ENCODE results near the gene LIG4. TPM values are rescaled to one million over a fixed set of nuclear protein-coding genes. Genes with fewer than 3 reads are reported as not detected.

LIG4 gene
- total and polyA plus RNA-seq, 2 experiments from 2014 or later = 5.3 to 19.2 TPM

DNA sequence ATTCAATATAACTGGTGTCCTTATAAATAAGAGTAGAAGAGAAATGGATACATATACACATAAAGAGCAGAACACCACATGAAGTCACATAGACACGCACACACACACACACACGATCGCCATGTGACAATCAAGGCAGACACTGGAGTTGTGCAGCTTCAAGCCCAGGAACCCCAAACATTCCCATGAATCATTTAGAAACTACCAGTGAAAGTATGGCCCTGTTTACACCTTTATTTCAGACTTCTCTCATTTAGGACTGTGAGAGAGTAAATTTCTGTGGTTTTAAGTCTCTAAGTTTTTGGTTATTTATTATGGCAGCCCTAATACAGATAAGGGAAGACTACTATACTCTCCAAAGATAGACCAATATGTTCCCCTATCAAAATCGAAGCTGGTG is 33.8 kb upstream of the LIG4 start:
- Histone ChIP-seq H3K79me2 (no peaks in the 10 kb centered on the region), H3K4me2 (no peak overlapping the region), H2AFZ (no peak overlapping the region), H3K27ac (no peak overlapping the region), H4K20me1 (ENCODE audit: insufficient read depth, poor library complexity, severe bottlenecking) (no peaks in the 10 kb centered on the region), H3K4me3 (no peak overlapping the region), H3K9me2 (replicated peaks; ENCODE audit: insufficient read depth) (no peaks in the 10 kb centered on the region), H3K4me1 (ENCODE audit: insufficient read depth) (no peaks in the 10 kb centered on the region), H3K9me3 (ENCODE audit: low read depth) (no peaks in the 10 kb centered on the region), H3K36me3 (replicated peaks; ENCODE audit: insufficient read depth, low read depth) (no peaks in the 10 kb centered on the region), H3K27me3 (no peaks in the 10 kb centered on the region)
- TF ChIP-seq EZH2 (IDR thresholded peaks at IDR 0.05; ENCODE audit: borderline replicate concordance) (no peak), EZH2phosphoT487 (IDR thresholded peaks at IDR 0.05; ENCODE audit: low read depth, severe bottlenecking, unreplicated experiment) (no peak)
- TF ChIP-seq, protein P1, sequence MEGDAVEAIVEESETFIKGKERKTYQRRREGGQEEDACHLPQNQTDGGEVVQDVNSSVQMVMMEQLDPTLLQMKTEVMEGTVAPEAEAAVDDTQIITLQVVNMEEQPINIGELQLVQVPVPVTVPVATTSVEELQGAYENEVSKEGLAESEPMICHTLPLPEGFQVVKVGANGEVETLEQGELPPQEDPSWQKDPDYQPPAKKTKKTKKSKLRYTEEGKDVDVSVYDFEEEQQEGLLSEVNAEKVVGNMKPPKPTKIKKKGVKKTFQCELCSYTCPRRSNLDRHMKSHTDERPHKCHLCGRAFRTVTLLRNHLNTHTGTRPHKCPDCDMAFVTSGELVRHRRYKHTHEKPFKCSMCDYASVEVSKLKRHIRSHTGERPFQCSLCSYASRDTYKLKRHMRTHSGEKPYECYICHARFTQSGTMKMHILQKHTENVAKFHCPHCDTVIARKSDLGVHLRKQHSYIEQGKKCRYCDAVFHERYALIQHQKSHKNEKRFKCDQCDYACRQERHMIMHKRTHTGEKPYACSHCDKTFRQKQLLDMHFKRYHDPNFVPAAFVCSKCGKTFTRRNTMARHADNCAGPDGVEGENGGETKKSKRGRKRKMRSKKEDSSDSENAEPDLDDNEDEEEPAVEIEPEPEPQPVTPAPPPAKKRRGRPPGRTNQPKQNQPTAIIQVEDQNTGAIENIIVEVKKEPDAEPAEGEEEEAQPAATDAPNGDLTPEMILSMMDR (IDR thresholded peaks at IDR 0.05; ENCODE audit: poor library complexity) = no peak
- DNase-seq (ENCODE audit: low spot score) = no peak
- WGBS (ENCODE audit: low lambda C conversion rate, missing lambda C conversion rate) = 74% methylated on average over 4 of the region's 4 CpGs

DNA sequence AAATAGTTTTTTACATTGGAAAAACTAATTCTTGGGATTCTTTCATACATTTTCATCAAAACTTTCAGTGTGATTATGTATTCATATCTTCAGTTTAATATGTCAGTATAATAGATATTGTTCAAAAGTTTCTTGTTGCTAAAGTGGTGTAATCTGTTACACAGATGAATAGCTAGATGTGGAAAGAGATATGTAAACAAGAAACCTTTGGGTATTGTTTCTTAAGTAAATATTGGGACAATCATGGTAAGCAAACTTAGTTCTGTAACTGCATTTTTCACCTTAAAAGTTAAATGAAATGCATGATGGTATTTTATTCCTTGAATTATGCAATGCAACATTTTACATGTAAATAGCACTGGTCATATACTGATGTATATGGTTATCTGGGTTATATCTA is 15.0 kb upstream of the LIG4 start:
- DNase-seq (ENCODE audit: low spot score) = no peak
- Histone ChIP-seq H3K4me1 (ENCODE audit: insufficient read depth) (peaks cover 13% of the 10 kb centered on the region), H3K9me2 (replicated peaks; ENCODE audit: insufficient read depth) (no peaks in the 10 kb centered on the region), H3K79me2 (peaks cover 66% of the 10 kb centered on the region), H3K9me3 (ENCODE audit: low read depth) (no peaks in the 10 kb centered on the region), H3K4me3 (no peak overlapping the region), H3K4me2 (no peak overlapping the region), H3K36me3 (replicated peaks; ENCODE audit: insufficient read depth, low read depth) (no peaks in the 10 kb centered on the region), H4K20me1 (ENCODE audit: insufficient read depth, poor library complexity, severe bottlenecking) (peaks cover 7% of the 10 kb centered on the region), H3K27ac (no peak overlapping the region), H2AFZ (no peak overlapping the region), H3K27me3 (no peaks in the 10 kb centered on the region)
- TF ChIP-seq, protein P1 (IDR thresholded peaks at IDR 0.05; ENCODE audit: poor library complexity) = no peak
- no peak for TF ChIP-seq EZH2phosphoT487 (IDR thresholded peaks at IDR 0.05; ENCODE audit: low read depth, severe bottlenecking, unreplicated experiment)
- no peak for TF ChIP-seq EZH2 (IDR thresholded peaks at IDR 0.05; ENCODE audit: borderline replicate concordance)

DNA sequence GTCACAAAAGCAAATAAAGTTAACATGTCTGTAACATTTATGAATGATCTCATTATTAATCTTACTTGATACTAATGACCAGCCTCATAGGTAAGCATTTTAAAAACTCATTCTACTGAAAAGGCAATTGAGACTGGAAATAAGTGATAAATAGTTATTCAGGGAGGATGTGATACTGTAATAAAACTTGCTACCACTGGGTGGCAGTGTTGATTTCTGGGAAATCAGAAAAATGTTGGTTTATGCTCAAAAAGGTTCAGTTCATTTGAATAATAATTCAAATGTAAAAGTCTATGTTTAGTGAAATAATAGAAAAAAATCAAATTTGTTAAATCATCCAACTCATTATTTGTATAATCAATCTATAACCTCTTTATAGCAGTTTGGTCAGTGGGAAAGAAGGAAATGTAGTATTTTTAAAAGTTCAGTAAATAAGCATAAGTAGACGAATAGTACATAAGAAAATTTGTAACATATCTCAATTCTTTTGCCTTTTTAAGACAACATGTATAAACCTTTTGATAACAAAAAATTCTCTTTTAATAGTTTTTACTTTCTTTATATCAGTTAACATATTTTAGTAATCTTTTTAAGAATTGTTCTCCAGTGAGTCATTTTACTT is 12.4 kb upstream of the LIG4 start:
- peak; percentile 35 for DNase-seq (ENCODE audit: low spot score)
- H3K4me2 ChIP-seq = no peak overlapping the region

More for the DNA sequence above, 12.4 kb upstream of the LIG4 start:
- Histone ChIP-seq H3K27me3 (no peaks in the 10 kb centered on the region), H3K9me3 (ENCODE audit: low read depth) (no peaks in the 10 kb centered on the region), H3K27ac (no peak overlapping the region), H4K20me1 (ENCODE audit: insufficient read depth, poor library complexity, severe bottlenecking) (peaks cover 7% of the 10 kb centered on the region), H3K4me3 (no peak overlapping the region), H3K79me2 (peaks cover 85% of the 10 kb centered on the region), H2AFZ (no peak overlapping the region), H3K4me1 (ENCODE audit: insufficient read depth) (peaks cover 18% of the 10 kb centered on the region), H3K36me3 (replicated peaks; ENCODE audit: insufficient read depth, low read depth) (no peaks in the 10 kb centered on the region), H3K9me2 (replicated peaks; ENCODE audit: insufficient read depth) (no peaks in the 10 kb centered on the region)
- 91% methylated on average over 1 of the region's 1 CpG for WGBS (ENCODE audit: low lambda C conversion rate, missing lambda C conversion rate)
- no peak for TF ChIP-seq EZH2 (IDR thresholded peaks at IDR 0.05; ENCODE audit: borderline replicate concordance)
- TF ChIP-seq, protein P1 (IDR thresholded peaks at IDR 0.05; ENCODE audit: poor library complexity) = peak; percentile 80

All from hepatocyte (in vitro differentiated cells).